HG03575 (cell line): Measurements from ENCODE around the gene SHROOM2.
"Not testable (repeated sequence)": the region's sequence is repeated elsewhere in the genome, so short reads cannot be mapped to it uniquely, and the experiment has no call there.

Experiments used
- ATAC-seq: cut with Tn5 transposase; IDR thresholded peaks from one replicate; pipeline ENCODE4 v1.9.1; 2021; ENCODE audit not compliant: unreplicated experiment, insufficient number of reproducible peaks, low FRiP score; ENCODE audit errors: extremely low read depth

The SHROOM2 gene

GRCh38 chrX:9785944-9786797 lies at the start of gene SHROOM2:
Gene SHROOM2 (plus strand): TSS chrX:9786429. CDS start chrX:9786546, 117 bp downstream.
- no peak for ATAC-seq

GRCh38 chrX:9737363-9737762 lies 48.9 kb upstream of the SHROOM2 start:
- ATAC-seq = no peak

DNA sequence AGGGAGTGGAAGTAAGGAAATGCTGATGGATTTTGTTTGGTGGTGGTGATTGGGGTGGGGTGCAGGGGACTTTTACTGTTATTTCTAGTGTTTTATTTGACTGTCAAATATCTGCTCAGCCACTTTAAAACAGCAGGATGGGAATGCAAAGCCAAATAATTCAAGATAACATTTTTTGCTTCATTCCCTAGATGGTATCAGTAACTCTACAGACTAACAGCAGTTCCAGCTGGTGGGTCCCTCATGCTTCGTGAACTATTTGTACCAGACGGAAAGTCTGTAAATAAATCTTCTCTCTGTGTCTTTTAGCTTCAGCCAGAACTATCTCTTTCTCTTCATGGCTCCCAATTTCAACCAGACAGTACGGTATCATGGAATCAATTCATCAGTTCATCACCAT lies 48.1 kb upstream of the SHROOM2 start:
- no peak for ATAC-seq

DNA sequence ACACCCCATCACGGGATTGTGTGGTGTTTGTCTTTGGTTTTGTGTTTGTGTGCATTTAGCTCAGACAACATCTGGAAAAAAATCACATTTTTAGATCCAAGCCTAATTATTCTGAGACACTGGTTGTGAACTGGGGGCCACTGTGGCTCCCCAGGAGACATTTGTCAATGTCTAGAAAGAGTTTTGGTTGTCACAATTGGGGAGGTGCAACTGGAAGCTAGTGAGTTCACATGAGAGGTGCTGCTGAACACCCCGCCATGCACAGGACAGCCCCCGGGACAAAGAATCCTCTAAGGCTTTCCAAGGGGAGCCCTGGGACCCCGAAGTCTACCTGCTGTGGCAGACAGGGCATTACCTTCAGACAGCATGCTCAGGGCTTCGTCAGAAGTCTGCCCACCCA lies 47.1 kb upstream of the SHROOM2 start:
- no peak for ATAC-seq

DNA sequence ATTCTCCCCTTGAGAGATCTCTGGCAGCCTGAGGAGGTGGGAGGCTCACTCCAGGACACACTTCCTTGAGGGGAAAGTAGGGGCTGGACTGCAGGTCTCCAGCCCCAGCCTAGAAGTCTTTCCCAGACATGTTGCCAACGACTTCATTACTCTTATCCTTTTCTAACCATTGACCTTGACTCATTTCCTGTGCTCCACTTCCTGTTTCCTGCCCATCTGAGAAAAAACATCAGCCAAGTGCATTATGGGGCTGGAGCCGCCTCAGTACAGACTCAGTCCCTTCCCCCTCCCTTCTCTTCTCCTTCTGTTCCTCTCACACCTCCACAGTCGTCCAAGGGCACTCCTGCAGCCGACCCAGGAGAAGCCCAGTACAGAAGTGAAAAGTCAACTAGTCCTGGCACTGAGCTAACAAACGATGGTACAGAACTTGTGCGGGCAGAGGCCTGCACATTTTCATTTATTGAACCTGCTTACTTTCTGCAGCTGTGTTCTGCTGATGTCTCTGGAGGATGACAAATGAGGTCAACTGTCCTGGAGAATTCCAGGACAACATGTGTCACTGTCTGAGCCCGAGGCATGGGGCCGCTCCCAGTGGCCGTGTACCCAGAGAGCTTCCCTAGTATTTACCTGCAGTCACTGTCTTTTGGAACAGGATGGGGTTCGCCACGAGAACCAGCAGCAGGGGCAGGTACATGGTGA lies 40.7 kb upstream of the SHROOM2 start:
- ATAC-seq = no peak

- no peak for ATAC-seq
These were observed 39.9 kb upstream of the SHROOM2 start for GRCh38 chrX:9746148-9746888.

GRCh38 chrX:9747644-9748043 lies 38.6 kb upstream of the SHROOM2 start:
- ATAC-seq = no peak

DNA sequence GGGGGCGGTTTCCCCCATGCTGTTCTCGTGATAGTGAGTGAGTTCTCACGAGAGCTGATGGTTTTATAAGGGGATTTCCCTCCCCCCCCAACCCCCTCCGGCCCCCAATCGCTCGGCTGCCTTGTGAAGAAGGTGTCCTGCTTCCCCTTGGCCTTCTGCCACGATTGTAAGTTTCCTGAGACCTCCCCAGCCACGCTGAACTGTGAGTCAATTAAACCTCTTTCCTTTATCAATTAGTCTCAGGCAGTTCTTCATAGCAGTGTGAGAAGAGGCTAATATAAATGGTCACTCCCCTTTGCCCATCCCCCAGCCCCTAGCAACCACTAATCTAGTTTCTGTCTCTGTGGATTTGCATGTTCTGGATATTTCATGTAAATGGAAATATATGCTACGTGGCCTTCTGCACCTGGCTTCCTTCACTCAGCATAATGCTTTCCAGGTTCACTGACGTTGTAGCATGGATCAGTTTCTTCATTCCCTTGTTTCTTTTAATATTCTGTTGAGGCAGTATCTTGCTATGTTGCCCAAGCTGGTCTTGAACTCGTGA lies 37.0 kb upstream of the SHROOM2 start:
- ATAC-seq = no peak

DNA sequence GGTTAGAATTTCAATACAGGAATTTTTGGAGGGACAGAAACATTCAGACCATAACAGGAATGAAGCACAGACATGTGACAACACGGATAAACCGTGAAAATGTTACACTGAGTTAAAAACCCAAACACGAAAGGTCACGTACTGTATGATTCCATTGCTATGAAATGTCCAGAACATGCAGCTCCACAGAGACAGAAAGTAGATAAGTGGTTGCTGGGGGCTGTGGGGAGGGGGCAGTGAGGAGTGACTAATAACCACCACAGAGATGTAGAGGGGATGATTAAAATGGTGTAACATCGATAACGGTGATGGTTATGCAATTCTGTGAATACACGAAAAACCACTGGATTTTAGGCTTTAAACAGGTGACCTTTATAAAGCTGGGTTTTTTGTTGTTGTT lies 28.9 kb upstream of the SHROOM2 start:
- no peak for ATAC-seq

- no peak for ATAC-seq
These were observed 28.1 kb upstream of the SHROOM2 start for GRCh38 chrX:9758021-9758638.

DNA sequence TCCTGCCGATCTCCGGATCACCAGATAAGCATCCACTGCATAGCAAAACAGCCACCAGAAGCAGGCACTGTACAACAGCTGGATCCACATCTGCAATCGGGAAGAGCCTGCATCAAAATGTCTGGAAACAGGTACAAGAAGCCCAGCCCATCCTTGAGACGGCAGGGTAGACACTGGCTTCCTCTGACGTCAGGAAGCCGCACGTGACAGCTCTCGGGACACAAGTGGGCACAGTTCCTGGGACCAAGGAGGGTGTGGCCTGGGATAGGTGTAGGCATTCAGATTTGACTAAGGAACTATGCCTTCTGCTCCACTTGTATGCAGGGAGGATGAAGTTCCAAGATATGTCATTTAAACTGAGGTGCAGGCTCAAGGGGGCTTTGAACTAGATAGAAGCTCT lies 26.9 kb upstream of the SHROOM2 start:
- no peak for ATAC-seq

DNA sequence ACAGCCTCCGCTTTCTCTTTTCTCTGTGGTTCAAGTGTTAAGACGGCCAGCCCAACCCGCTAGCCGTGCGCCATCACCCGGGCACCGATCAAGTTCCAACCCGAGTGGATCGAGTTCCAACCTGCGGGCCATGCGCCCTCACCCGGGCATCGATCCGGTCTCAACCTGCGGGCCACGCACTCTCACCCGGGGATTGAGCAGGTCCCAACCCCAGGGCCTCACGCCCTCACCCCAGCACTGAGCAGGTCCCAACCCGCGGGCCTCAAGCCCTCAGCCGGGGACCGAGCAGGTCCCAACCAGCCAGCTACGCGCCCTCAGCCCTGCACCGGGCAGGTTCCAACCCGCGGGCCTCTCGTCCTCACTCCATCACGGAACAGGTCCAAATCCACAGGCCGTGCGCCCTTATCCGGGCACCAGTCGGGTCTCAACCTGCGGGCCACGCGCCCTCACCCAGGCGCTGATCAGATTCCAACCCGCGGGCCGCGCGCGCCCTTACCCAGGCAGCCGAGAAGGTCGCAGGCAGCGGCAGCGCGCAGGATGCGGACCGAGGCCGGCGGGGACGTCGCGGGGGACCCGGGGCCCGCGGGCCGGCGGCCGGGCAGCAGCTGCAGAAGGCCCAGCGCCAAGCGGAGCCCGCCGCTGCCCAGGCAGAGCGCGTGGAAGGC lies 21.0 kb upstream of the SHROOM2 start:
- ATAC-seq = no peak

- no peak for ATAC-seq
These were observed 20.5 kb upstream of the SHROOM2 start, which contains the start of gene GPR143 for GRCh38 chrX:9765737-9766097. Gene GPR143 (minus strand): TSS chrX:9765847. CDS start chrX:9765817, 30 bp downstream.

GRCh38 chrX:9767375-9767774 lies 18.9 kb upstream of the SHROOM2 start:
- ATAC-seq = no peak

GRCh38 chrX:9768321-9768839 lies 17.8 kb upstream of the SHROOM2 start:
- ATAC-seq = not testable (repeated sequence)

DNA sequence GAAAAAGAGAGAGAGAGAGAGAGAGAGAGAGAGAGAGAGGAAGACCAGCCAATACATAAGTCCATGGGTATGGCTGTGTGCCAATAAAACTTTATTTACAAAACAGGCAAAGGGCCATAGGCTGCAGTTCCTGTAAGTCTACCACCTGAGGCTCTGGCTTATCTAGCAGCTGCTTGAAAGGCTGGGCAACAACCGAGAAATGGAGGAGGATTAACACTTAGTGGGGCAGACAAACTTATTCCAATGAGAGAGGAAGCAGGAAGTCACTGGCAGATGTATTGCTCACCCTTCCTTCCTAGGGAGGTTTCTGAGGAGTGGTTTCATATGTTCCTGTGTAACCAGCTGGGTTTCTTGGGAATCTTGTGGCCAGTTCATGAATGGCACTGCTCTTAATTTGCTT lies 15.9 kb upstream of the SHROOM2 start:
- no peak for ATAC-seq

DNA sequence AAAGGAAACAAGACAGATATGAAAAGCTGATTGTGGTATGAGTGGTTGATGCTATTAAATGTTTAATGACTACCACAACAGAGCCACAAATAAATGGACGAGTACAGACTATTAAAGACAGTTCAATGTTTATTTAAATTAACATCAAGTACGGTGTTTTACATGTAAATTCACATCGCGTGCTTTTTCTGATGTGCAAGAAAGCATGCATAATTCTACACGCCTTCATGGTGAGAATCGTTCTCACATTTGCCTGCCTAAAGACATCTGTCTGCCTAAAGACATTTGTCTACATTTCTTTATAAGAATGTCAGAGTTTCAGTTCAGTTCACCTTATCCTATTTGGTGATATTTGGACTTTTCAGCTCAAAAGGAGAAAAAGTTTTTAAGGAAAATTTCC lies 13.3 kb upstream of the SHROOM2 start:
- no peak for ATAC-seq

DNA sequence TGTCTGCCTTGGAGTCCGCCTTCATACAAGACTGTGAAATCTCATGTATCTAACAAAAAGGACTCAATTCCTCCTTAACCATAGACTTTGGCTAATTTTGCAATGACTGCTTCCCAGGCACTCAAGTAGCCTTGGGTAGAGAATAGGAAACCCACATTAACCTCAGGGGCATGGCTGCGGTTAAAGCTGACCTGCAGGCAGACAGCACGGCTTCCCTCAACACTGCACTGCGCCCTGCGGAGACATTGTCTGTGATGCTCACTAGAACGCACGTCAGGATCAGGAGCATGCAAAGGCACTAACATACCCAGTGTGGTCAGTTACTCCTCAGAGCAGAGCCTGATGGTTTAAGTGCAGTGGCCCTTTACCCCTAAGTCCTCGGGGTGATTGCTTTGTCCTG lies 10.3 kb upstream of the SHROOM2 start:
- ATAC-seq = no peak
